Hematopoietic multipotent progenitor cell treated with erythropoietin and hydrocortisone succinate and interleukin-3 and kit ligand, for 6 days (in vitro differentiated cells): ENCODE results near the gene C20orf144.

ENCODE experiments used
- DNase-seq: peaks from one replicate; pipeline ENCODE4 v3.0.0-alpha.2; 2015

C20orf144 gene

DNA sequence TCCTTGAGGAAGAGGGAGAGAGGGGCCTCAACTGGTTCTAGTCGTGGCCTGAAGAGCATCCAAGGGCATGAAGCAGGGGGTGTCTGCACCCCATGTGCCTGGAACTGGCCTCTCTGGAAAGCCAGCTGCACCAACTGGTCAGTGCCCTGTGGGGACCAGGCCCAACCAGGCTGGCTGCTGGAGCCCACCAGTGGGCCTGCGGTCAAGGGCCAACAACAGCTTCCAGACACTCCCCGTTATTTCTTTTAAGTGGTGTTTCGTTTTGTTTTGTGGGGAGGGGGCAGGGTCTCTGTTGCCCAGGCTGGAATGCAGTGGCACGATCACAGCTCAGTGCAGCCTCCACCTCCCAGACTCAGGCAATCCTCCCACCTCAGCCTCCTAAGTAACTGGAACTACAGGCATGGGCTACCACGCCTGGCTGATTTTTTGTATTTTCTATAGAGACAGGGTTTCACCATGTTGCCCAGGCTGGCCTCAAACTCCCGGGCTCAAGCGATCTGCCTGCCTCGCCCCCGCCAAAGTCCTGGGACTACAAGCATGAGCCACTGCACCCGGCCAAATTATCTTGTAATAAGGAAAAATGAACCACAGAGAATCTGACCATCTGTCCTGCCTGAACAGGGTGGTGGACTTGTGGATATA is 11.9 kb upstream of the C20orf144 start:
- DNase-seq = no peak

DNA sequence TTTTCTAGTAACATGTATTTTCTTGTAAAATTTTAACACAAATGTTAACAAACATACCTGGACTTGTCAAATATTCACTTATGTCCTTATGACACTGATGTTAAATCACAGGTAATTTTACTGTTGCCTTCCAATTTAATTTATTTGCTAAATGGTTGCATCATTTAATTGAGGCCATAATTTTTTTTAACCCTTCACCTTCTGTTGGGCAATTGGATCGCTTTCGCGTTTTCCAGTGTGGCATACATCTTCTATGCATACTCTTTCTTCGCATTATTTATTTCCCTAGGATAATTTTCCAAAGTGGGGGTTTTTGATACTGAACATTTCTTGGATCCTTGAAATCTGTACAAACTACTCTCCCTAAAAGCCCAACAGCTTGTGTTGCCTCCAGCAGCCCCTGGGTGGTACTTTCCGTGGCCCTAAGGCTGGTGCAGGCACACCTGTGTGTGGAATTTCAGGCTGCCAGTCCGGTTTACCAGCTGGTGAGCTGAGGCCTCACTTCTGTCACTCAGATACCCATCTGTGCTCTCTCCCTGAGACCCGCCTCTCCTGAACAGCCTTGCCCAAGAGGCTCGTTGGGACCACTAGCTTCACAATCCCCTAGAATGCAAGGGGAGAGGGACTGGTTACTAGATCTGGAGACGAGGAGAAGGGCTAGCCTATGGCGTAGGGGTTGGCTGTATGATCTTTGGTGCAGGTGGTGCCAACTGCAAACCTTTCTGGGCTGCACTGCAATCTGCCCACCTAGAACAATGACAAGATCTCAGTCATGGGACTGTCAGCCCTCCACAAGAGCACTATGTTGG is 11.2 kb upstream of the C20orf144 start:
- DNase-seq = no peak

DNA sequence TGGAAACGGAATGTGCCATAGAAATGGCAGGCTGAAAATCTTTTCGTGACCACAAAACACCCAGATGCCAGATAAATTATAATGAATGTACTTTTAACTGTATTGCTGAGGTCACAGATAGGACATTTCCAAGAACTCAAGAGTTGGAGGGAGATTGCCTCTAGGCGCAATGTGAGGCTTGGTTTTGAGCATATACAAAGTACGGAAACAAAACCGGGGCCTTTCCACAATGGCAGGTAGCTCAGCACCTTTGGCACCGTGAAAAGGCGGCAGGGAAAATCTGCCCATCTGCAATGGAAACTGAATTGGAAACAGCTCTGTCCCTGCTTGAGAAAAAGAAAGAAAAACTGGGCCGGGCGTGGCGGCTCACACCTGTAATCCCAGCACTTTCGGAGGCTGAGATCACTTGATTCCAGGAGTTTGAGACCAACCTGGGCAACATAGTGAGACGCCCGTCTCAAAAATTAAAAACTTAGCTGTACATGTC is 10.5 kb upstream of the C20orf144 start:
- DNase-seq = peak; percentile 77

DNA sequence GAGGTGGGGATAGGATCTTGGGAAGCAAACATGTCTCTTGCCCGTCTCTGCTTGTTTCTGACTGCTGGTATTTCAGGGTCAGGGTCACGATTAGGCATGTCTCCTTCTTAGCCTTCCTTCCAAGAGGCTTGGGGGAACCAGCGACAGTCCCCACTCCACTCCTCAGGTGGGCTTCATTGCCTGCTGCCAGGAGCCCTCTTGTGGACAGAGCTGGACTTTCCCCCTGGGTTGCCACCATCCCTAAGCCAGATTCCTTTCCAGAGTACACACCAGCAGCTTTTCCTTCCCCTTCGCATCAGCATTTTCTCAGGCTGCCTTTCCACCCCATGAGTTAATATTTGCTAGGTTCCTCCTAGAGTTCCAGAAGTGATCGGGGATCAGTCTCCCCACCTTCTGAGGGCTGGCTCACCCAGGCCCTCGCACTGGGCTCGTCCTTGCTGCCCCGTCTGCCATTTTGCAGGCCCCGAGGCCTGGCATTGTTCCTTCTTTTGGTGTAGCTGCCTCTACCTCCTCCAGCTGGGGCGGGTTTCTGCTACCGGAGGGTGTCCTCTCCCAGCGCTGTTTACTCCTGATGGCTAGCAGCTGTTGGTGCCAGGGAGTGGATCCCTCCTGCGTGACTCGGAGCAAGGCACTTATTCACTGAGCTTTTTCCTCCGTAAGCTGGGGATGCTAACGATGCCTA is 8.8 kb upstream of the C20orf144 start:
- DNase-seq = peak; percentile 76

DNA sequence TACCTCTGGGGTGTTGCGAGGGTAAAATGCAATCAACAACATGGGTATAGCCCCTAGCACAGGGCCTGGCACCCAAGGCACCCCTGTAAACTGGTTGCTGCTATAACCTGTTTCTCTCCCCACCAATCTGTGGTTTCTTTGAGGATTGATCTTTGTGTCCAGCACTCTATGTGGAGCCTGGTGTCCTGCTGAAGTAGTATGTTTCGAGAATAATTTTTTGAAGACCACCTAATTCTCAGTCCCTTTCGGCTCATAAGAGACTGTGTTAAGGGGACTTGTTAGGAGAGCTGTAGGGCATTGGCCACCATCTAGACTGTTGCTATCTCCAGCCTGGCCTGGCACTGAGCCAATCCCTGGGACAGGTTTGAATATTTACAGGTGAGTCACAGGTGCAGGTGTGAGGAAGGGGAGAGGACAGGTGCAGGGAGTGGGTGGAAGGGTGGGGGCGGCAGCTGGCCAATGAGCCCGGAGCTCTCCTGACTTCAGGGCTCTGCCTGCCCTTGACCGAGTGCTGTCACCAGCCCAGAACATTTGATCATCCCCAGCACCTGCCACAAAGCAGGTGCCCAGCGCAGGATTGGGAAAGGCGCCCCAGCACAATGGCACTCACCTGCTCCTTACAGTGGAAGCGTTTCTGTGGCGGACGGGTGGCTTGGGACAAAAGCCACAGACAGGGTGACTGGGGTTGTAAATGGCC is 8.1 kb upstream of the C20orf144 start:
- no peak for DNase-seq

DNA sequence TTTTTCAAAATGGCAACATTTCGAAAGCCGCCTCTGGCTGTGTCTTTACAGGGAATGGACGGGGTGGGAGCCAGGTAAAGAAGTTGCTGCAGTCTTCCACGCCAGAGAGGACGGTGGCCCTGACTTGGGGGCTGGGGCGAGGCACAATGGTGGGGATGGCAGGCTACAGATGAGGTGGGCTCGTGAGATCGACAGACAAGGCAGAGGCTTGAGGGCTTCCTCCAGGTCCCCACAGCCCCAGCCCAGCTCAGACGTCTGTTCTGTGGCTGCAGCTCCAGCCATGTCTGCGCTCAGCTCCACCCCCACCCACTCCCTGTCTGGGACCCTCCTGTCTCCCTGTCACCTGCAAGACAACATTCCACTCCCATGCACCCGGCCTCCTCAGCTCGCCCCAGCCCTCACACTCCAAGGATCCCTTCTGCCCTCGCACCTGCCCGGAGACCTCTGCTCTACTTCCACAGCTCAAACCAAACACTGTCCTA is 7.4 kb upstream of the C20orf144 start:
- no peak for DNase-seq

DNA sequence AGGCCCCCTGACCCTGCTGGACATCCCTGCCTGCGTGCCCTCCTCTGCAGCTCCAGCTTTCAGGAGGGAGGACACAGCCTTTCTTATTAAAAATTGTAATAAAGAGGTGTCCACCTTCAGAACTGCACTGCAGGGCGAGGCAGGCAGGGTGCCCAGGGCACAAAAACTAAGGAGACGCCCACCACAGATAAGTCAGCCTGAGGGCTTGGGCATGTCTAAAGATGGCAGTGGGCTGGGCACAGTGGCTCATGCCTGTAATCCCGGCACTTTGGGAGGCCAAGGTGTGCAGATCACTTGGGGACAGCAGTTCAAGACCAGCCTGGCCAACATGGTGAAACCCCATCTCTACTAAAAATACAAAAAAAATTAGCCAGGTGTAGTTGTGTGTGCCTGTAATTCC is 7.0 kb upstream of the C20orf144 start:
- peak; percentile 29 for DNase-seq

DNA sequence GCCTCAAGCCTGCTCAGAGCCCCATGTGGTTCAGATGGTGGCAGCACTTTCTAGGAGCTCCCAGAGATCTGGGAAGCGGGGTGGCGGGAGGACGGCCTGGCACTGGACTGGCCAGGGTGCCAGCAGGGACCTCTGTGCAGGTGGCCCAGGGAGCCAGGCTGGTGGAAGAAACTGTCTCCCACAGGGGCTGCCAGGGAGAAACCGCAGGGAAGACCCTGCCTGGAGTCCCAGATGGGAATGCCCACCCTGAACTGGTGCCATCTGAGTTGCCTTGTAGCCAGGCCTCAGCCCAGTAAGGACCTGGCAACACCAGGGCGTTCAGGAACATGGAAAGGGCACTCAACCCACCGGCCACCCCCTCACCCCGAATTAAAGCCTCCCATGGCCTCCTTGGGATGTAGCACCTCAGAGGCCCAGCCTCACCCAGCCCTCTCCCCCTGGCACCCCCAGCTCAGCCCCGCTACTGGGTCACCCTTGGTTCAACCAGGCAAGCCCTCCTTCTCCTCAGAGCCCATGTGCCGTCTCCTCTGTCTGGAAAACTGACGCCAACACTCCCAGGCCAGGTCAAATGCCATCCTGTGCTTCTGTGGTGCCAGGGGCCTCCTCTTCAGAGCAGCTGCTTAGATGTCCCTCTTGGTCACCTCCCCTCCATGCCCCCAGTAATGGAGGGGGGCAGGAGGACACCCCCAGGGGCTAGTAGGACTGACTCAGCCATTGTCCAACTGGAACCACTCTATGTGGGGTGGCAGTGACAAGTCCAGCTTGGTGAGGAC is 5.9 kb upstream of the C20orf144 start:
- no peak for DNase-seq

DNA sequence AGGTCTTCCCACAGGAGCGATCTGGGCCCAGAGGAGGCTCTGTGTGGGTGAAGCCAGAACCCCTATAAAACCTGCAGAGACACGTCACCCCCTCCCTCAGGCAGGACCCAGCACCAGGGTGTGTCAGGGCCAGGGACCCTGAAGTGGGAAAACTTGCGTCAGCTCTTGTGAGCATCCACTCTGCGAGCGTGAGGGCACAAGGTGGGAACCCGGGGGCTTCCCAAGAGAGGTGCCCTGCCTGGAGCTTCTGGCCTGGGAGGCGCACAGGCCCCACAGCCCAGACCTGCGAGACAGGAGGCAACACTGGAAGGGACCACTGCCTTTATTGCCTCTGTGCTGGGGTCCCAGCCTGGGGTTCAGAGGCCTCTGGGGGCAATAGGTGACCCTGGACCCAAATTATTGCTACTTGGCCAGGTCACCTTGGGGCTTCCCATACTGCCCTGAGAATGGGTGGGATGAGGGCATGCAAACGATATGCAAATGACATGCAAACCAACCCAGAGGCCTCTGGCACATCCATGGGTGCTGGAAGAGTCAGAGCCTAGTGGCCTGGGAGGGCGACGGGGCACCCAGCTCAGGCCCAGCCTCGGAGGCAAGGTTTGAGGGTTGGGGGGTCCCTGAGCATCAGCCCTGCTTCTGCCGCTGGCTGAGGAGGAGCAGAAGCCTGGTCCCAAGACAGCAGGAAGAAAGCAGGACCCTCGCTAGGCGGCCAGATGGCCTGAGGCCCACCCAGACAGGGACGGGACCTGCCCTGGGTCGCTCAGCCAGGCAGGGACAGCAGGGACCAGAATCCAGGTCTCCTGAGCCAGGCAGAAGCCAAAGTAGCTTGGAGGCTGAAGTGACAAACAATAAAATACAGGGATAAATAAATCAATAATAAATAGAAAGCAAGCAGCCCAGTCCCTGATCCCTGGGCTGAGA is 5.1 kb upstream of the C20orf144 start:
- DNase-seq = no peak

DNA sequence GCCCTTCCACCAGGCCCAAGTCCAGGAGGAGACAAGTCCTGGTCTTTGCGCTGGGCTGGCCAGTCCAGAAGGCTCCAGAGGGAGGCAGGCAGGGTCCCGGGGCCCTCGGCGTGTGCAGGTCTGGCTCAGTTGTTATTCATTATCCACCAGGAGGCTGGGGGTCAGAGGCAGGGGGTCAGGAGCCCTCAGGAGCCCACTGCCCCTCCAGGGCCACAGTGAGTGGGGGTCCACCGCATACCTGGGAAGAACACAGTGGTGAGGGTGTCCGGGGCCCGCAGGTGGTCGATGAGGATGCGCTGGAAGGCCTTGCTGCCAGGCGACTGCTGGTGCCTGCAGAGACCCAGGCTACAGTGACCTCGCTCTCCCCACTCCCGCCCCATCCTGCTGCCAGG is 4.4 kb upstream of the C20orf144 start:
- DNase-seq = no peak

DNA sequence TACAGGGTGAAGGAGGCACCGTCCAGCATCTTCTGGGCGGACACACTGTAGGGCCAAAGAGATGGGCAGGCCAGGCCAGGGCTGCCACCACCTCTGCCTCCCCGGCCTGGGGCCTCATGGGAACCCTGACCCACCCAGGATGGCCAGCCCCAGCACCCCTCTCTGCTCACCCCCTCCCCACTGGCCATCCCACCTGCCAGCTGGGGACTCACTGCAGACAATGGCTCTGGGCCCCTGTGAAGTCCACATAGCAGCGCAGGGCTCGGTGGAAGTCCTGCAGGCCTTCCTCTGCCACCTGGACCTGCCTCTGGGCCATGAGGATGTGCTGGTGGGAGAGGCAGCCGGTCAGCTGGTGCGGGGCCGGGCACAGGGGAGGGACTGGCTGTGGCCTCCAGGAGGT is 3.6 kb upstream of the C20orf144 start:
- no peak for DNase-seq

DNA sequence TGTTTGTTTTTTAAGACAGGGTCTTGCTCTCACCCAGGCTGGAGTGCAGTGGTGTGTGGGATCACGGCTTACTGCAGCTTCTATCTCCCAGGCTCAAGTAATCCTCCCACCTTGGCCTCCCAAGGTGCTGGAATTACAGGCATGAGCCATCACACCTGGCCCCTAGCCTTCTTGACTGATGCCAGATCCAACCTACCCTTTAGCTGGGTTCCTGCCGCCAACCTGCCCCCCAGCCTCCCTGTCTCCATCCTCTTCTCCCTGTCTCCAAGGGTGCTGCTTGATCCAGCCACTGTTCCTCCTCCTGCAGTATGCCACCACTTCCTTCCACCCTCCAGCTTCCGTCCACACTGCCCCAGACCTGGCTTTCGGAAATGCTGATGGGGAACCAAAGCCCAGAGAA is 3.2 kb upstream of the C20orf144 start:
- DNase-seq = no peak

DNA sequence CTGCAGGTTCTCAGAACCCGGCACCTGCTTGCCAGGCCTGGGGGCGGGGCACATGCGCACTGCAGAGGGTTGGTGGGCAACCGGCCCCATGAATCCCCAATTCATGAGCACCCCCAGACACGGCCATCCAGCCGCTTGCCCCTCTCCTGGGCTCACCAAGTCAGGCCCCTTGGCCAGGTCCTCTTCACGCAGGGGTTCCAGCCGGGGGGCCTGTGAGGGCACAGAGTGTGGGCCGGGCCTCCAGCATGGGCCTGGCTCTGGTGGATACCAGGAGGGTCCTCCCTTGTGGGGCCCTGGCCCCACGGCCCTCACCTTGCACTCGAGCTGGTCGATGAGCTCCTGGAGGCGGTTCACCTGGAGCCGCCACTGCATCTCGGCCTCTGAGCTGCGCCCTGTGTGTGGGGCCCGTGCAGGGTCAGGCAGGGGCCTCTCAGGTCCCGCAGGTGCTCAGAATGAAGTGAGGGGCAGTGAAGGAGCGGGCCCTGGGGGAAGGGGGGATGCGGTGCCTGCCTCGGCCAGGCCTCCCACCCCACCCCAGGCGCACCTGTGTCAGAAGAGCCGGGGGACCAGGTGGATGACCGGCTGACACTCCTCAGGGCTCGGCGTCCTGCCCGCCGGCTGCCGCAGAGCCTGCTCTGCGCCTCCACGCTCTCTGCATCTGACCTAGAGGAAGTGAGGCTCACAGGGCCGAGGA is 2.6 kb upstream of the C20orf144 start:
- DNase-seq = no peak

DNA sequence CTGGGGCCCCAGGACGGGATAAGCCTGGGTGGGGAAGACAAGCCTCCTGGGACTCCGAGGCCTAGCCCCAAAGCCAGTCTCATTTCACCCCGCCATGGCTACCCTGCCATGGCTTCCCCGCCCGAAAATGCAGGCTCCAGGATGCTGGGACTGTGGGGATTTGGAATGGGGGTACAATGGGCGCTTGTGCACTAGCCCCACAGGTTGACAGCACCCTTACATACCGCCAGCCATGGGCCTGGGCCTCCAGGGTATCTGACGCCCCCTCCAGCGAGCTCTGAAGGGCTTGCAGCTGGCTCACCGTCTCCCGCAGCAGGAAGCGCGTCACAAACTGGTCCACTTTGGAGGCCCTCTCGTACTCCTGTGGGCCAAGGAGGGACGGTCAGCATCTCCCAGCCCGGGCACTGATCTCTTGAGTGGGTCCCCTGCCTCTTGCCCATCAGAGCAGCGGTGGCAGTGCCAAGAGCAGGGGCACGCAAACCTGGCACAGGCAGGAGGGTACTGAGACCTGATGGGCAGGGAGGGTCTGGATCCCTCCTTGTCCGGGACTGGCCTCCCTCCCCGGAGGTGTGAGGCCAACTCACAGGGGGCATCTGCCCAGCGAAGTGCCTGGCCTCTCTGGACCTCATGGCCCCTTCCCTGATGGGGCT is 2.0 kb upstream of the C20orf144 start:
- no peak for DNase-seq

DNA sequence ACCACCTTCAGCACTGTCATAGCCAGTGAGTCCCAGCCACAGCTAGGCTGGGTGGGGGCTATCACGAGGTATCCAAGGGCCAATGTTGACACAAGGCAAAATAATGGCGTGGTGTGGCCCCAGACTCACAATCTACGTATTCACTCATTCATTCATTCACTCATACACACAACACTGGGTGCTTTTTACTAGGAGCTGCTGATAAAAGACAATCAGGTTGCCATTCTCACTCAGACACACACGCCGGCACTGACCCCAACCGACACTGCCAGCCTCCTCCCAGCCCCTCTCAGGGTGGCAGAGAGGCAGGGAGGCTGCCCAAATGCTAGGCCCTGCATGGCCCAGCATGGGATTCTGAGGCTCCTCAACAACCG is 1.5 kb upstream of the C20orf144 start:
- DNase-seq = no peak

DNA sequence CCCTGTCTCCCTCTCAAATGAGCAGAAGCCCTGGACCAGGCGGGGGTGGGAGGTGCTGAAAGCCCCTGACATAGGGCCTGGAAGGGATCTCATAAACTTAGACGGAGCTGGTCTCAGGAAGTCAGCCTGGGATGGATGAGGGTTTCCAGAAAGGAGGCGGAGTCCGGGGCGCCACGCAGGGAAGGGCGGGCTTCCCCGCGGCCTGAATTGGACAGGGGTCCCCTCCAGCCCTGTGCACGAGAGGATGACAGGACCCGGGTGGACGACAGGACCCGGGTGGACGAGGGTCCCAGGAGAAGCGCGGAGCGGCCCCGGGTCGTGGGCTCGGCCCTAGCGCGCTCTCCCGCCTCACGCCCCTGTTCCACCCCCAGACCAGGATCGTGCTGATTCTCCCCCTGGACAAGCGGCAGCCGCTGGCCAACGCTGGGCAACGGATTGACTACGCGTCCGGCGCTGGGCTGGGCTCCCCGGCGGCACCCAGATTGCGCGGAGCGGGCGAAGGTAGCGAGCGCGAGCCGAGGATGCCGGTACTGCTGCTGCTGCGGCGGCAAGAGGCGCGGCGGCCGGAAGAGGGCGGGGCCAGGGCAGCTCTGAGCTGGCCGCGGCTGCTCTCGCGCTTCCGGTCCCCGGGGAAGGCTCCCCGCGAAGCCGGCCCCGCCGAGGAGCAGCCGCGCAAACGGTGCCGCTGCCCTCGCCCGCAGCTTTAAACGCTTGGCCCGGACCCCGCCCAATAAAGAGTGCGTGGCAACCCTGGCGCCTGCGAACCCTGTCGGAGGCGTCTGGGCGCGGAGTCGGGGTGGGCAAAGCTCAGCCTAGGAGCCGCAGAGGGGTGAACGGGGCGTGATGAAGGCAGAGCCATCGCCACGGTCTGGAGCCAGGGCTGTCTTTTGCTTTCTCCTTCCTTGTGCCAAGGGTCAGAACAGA is 1.3 kb downstream of the C20orf144 start:
- peak; percentile 91 for DNase-seq

DNA sequence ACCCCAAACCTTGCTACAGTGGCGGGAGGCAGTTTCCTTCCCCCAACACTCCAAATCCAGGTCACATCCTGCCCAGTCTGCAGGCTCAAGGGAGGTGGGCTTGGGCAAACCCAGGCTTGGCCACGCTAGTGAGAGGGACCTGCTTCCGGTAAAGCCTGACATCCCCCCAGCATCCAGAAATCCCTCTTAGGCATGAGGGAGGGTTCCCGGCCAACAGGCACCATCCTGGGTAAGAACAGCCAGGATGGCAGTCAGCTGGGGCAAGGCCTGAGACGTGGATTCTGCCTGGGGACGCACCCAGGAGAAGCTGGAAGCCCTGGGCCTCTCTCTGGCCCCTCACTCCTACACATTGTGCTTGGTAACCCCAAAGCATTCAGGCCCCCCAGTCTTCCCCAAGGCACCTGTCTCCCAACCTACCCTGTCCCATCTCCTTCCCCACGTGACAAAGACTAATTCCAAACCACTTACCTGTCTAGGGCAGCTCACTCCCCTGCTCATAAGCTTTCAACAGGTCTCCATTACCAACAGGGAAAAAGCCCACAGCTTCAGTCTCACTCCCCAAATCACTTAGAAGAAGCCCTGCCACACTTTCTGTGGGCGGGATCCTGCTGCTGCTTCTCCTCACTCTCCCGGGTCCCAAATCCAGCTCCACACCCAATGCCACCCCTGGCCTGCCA is 2.1 kb downstream of the C20orf144 start:
- DNase-seq = no peak

DNA sequence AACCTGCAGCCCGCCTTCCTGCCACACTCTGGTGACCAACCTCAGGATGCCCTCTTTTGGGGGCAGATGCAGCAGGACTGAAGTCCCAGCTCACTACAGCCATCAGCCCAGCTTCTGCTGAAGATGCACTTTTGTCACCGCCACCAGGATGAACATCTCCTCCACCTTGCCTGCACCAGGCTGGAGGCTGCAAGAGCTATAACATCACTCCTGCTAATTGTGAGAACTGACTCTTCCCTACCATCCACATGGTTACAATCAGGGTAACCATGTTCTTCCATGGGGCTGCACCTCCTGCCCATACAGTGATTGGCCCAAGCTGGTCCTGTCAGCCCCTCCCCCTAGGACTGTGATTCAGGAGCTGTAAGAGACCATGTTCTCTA is 2.6 kb downstream of the C20orf144 start:
- no peak for DNase-seq
